HCT116 (cell line): ENCODE measurements around the gene ZNF837. TPM values are rescaled to one million over a fixed set of nuclear protein-coding genes. Genes with fewer than 3 reads are reported as not detected.

Source experiments
- ATAC-seq: fragments of 200-7000 bp; cut with Tn5 transposase; 2 replicates; pipeline ENCODE4 v1.9.1; 2020; ENCODE audit warnings: mild to moderate bottlenecking, moderate library complexity
- BruUV-seq: library from RNA; stranded (reverse); fragments of 400-500 nt; replicated peaks from 2 replicates; lab custom pipeline; 2021; lab: Mats Ljungman, UMichigan
- CTCF ChIA-PET: fragments of 300-600 bp; sonication (Branson Sonifier 250); formaldehyde crosslinking; loops from one replicate; lab custom pipeline; 2021; ENCODE audit warnings: antibody characterized with exemption; lab: Charles Lee
- POLR2A ChIA-PET: fragments of 300-600, 350-600 bp; sonication (Branson Sonifier 250); formaldehyde crosslinking; loops from one replicate; lab custom pipeline; 2021; ENCODE audit warnings: antibody characterized with exemption; lab: Charles Lee
- RAD21 ChIA-PET, 2 experiments: fragments of 300-600 bp; sonication (Branson Sonifier 250); formaldehyde crosslinking; loops; one replicate each; lab custom pipeline; 2023; ENCODE audit warnings: low total read pairs in 2 of 2; ENCODE audit not compliant: uncharacterized antibody in 2 of 2, unreplicated experiment in 2 of 2, low non-redundant PET in 1 of 2; lab: Charles Lee
- DNase-seq: peaks from one replicate; pipeline ENCODE4 v3.0.0-alpha.2; 2010; ENCODE audit warnings: low read depth, low spot score
- H2AFZ ChIP-seq: fragments of 200-600 bp; shearing (Covaris generic), sonication (generic); 2 replicates; pipeline ENCODE4 v1.6.1; 2017; ENCODE audit warnings: low read depth, mixed run types, mixed read lengths, antibody characterized with exemption, low read length; ENCODE audit not compliant: poor library complexity, severe bottlenecking
- H3K27ac ChIP-seq: 2 replicates; pipeline ENCODE4 v1.5.1; 2012; ENCODE audit warnings: low read depth, low read length
- H3K27me3 ChIP-seq: fragments of 200-600 bp; sonication (generic); 2 replicates; pipeline ENCODE4 v1.6.1; 2016; ENCODE audit warnings: mixed run types, low read length, mixed read lengths; ENCODE audit not compliant: insufficient read depth
- H3K36me3 ChIP-seq, 2 experiments: fragments of 200-500 bp in 1 of 2; fragments of 200-600 bp in 1 of 2; sonication (Bioruptor generic) in 1 of 2; sonication (generic) in 1 of 2; 2 replicates each; pipeline versions ENCODE4 v1.5.1 to v1.6.1; 2014 to 2016; ENCODE audit warnings: low read length in 2 of 2, inconsistent platforms in 1 of 2, mixed read lengths in 1 of 2, mixed run types in 1 of 2; ENCODE audit not compliant: insufficient read depth in 2 of 2, control insufficient read depth in 1 of 2
- H3K4me1 ChIP-seq, 2 experiments: fragments of 200-600 bp in 1 of 2; sonication (generic) in 1 of 2; 2 replicates each; pipeline versions ENCODE4 v1.5.1 to v1.6.1; 2012 to 2017; ENCODE audit warnings: low read length in 2 of 2, inconsistent platforms in 1 of 2, mild to moderate bottlenecking in 1 of 2, mixed read lengths in 1 of 2, mixed run types in 1 of 2, moderate library complexity in 1 of 2; ENCODE audit not compliant: insufficient read depth in 2 of 2, control insufficient read depth in 1 of 2
- H3K4me2 ChIP-seq: fragments of 200-600 bp; sonication (generic); 2 replicates; pipeline ENCODE4 v1.6.1; 2017; ENCODE audit warnings: mixed run types, low read length, mixed read lengths
- H3K4me3 ChIP-seq, 2 experiments: fragments of 200-600 bp in 1 of 2; sonication (generic) in 1 of 2; replicated peaks in 1 of 2; 2 replicates each; pipeline ENCODE4 v1.5.1; 2011 to 2016; ENCODE audit warnings: low read length in 2 of 2, control low read depth in 1 of 2, low read depth in 1 of 2, mild to moderate bottlenecking in 1 of 2, mixed read lengths in 1 of 2, mixed run types in 1 of 2
- H3K79me2 ChIP-seq: fragments of 200-600 bp; sonication (generic); 2 replicates; pipeline ENCODE4 v1.6.1; 2017; ENCODE audit warnings: mild to moderate bottlenecking, mixed run types, low read length, moderate library complexity, mixed read lengths; ENCODE audit not compliant: insufficient read depth
- H3K9ac ChIP-seq: fragments of 200-600 bp; sonication (generic); 2 replicates; pipeline ENCODE4 v1.6.1; 2016; ENCODE audit warnings: low read length, mixed read lengths
- H3K9me2 ChIP-seq: fragments of 200-600 bp; sonication (generic), shearing (Covaris generic); 2 replicates; pipeline ENCODE4 v1.6.1; 2017; ENCODE audit warnings: mixed run types, mild to moderate bottlenecking, moderate library complexity; ENCODE audit not compliant: insufficient read depth
- H3K9me3 ChIP-seq, 2 experiments: fragments of 200-500 bp in 1 of 2; fragments of 200-600 bp in 1 of 2; sonication (Bioruptor generic) in 1 of 2; sonication (generic) in 1 of 2; 2 replicates each; pipeline ENCODE4 v1.6.1; 2014 to 2017; ENCODE audit warnings: low read length in 2 of 2, mixed read lengths in 2 of 2, inconsistent platforms in 1 of 2, low read depth in 1 of 2, mild to moderate bottlenecking in 1 of 2, mixed run types in 1 of 2, moderate library complexity in 1 of 2; ENCODE audit not compliant: control insufficient read depth in 1 of 2, insufficient read depth in 1 of 2
- H4K20me1 ChIP-seq: fragments of 200-600 bp; sonication (generic), shearing (Covaris generic); 2 replicates; pipeline ENCODE4 v1.6.1; 2017; ENCODE audit warnings: mixed run types, mild to moderate bottlenecking, moderate library complexity; ENCODE audit not compliant: insufficient read depth
- ELF1 ChIP-seq: IDR thresholded peaks from 2 replicates; pipeline ENCODE4 v1.6.1; 2012; ENCODE audit warnings: low read depth, borderline replicate concordance
- EZH2 ChIP-seq: fragments of 200-600 bp; sonication (generic); IDR thresholded peaks from 2 replicates; pipeline ENCODE4 v1.6.1; 2017; ENCODE audit warnings: antibody characterized with exemption, mixed run types
- FOSL1 ChIP-seq: IDR thresholded peaks from 2 replicates; pipeline ENCODE4 v1.6.1; 2012; ENCODE audit warnings: low read depth
- JUND ChIP-seq: IDR thresholded peaks from 2 replicates; pipeline ENCODE4 v1.6.1; 2012
- SP1 ChIP-seq: IDR thresholded peaks from 2 replicates; pipeline ENCODE4 v1.6.1; 2012; ENCODE audit warnings: low read depth
- TCF7L2 ChIP-seq: IDR thresholded peaks from 2 replicates; pipeline ENCODE4 v1.7.0; 2011; ENCODE audit warnings: borderline replicate concordance, inconsistent platforms; ENCODE audit not compliant: insufficient read depth, insufficient read length; ENCODE audit errors: extremely low read depth
- intact Hi-C: fragments of 100-400 bp; cut with micrococcal nuclease; formaldehyde crosslinking; loops from 2 replicates; pipeline ENCODE4 v1.10.0; 2022
- total RNA-seq: library from RNA; stranded (reverse); gene quantifications from one replicate; pipeline ENCODE4 v1.2.1, GENCODE V29; 2021; ENCODE audit not compliant: unreplicated experiment
- TF ChIP-seq, protein P1 (sequence below): IDR thresholded peaks from 2 replicates; pipeline ENCODE4 v1.6.1; 2012
- TF ChIP-seq, protein P2 (sequence below), 3 experiments: fragments of 200-600 bp in 1 of 3; sonication (generic) in 1 of 3; IDR thresholded peaks in 2 of 3; conservative IDR thresholded peaks in 1 of 3; 2 replicates each; pipeline ENCODE4 v1.5.1; 2012 to 2017; ENCODE audit warnings: low read depth in 2 of 3, low read length in 2 of 3, antibody characterized with exemption in 1 of 3, borderline replicate concordance in 1 of 3, control low read depth in 1 of 3, mild to moderate bottlenecking in 1 of 3, mixed read lengths in 1 of 3, mixed run types in 1 of 3, moderate library complexity in 1 of 3; ENCODE audit not compliant: insufficient read depth in 1 of 3
- TF ChIP-seq, protein P3 (sequence below): IDR thresholded peaks from 2 replicates; pipeline ENCODE4 v1.6.1; 2011; ENCODE audit warnings: mild to moderate bottlenecking, low read length, moderate library complexity; ENCODE audit not compliant: insufficient replicate concordance; ENCODE audit errors: extremely low read depth

The ZNF837 gene
- total RNA-seq, 1 experiment from 2014 or later = 3.2 TPM

DNA sequence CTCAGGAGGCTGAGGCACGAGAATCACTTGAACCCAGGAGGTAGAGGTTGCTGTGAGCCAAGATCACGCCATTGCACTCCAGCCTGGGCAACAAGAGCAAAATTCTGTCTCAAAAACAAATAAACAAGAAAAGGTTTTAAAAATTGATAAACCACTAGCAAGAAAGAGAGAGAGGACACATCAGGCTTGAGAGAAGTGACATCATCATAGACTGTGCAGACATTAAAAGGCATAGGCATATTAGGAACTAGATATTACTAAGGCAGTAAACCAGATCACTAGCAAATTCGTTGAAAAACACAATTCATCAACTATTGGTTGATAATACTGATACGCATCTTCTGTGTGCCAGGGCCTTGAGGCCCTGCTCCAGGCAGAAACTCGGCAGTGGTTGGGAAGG is 35.3 kb downstream of the ZNF837 start:
- no peaks in the 10 kb centered on the region for H3K79me2 ChIP-seq
- no peak overlapping the region for H3K27ac ChIP-seq
- H3K4me2 ChIP-seq = no peak overlapping the region
- no peaks in the 10 kb centered on the region for H3K4me1 ChIP-seq
- no peaks in the 10 kb centered on the region for H3K27me3 ChIP-seq
- DNase-seq = no peak
- ChIA-PET CTCF (no interaction called here), POLR2A (interaction anchor here (0.8 to 0.9 kb wide), 2 partner anchors 15 to 17 kb away, joined by 3 to 4 read pairs; partner anchors contain the start of gene ZNF497), RAD21 (no interaction called here)
- no peaks in the 10 kb centered on the region for H3K36me3 ChIP-seq
- no TSS peak for BruUV-seq
- H3K9ac ChIP-seq = no peak overlapping the region
- H2AFZ ChIP-seq = no peak overlapping the region
- no peak for TF ChIP-seq FOSL1
- TF ChIP-seq, protein P1, sequence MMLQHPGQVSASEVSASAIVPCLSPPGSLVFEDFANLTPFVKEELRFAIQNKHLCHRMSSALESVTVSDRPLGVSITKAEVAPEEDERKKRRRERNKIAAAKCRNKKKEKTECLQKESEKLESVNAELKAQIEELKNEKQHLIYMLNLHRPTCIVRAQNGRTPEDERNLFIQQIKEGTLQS = no peak
- TF ChIP-seq, protein P2, sequence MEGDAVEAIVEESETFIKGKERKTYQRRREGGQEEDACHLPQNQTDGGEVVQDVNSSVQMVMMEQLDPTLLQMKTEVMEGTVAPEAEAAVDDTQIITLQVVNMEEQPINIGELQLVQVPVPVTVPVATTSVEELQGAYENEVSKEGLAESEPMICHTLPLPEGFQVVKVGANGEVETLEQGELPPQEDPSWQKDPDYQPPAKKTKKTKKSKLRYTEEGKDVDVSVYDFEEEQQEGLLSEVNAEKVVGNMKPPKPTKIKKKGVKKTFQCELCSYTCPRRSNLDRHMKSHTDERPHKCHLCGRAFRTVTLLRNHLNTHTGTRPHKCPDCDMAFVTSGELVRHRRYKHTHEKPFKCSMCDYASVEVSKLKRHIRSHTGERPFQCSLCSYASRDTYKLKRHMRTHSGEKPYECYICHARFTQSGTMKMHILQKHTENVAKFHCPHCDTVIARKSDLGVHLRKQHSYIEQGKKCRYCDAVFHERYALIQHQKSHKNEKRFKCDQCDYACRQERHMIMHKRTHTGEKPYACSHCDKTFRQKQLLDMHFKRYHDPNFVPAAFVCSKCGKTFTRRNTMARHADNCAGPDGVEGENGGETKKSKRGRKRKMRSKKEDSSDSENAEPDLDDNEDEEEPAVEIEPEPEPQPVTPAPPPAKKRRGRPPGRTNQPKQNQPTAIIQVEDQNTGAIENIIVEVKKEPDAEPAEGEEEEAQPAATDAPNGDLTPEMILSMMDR (IDR thresholded peaks at IDR 0.05 in 2 of 3, conservative IDR thresholded peaks at IDR 0.05 in 1 of 3; ENCODE audit: borderline replicate concordance in 1 of 3, insufficient read depth in 1 of 3, low read depth in 2 of 3, low read length in 2 of 3) = no peak
- TF ChIP-seq, protein P3, sequence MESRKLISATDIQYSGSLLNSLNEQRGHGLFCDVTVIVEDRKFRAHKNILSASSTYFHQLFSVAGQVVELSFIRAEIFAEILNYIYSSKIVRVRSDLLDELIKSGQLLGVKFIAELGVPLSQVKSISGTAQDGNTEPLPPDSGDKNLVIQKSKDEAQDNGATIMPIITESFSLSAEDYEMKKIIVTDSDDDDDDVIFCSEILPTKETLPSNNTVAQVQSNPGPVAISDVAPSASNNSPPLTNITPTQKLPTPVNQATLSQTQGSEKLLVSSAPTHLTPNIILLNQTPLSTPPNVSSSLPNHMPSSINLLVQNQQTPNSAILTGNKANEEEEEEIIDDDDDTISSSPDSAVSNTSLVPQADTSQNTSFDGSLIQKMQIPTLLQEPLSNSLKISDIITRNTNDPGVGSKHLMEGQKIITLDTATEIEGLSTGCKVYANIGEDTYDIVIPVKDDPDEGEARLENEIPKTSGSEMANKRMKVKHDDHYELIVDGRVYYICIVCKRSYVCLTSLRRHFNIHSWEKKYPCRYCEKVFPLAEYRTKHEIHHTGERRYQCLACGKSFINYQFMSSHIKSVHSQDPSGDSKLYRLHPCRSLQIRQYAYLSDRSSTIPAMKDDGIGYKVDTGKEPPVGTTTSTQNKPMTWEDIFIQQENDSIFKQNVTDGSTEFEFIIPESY = no peak
- TF ChIP-seq TCF7L2 = no peak
- no peak for TF ChIP-seq SP1
- no peak for TF ChIP-seq ELF1
- no peak for TF ChIP-seq EZH2
- TF ChIP-seq JUND = no peak
- intact Hi-C loops = no loop called here
- ATAC-seq = no peak
- no peak overlapping the region for H3K4me3 ChIP-seq
- H3K9me2 ChIP-seq = no peaks in the 10 kb centered on the region
- H4K20me1 ChIP-seq = no peaks in the 10 kb centered on the region
- no peaks in the 10 kb centered on the region for H3K9me3 ChIP-seq
